GM19193 (cell line): Measurements from ENCODE around the gene SMAD4.
A peak's percentile ranks its signal among the peaks of the same experiment; 100 is the strongest.

Experiments used
- POLR2A ChIP-seq: IDR thresholded peaks from 4 replicates; pipeline ENCODE4 v1.6.1; 2011; ENCODE audit not compliant: insufficient read depth, insufficient read length; ENCODE audit errors: extremely low read depth

Gene SMAD4

DNA sequence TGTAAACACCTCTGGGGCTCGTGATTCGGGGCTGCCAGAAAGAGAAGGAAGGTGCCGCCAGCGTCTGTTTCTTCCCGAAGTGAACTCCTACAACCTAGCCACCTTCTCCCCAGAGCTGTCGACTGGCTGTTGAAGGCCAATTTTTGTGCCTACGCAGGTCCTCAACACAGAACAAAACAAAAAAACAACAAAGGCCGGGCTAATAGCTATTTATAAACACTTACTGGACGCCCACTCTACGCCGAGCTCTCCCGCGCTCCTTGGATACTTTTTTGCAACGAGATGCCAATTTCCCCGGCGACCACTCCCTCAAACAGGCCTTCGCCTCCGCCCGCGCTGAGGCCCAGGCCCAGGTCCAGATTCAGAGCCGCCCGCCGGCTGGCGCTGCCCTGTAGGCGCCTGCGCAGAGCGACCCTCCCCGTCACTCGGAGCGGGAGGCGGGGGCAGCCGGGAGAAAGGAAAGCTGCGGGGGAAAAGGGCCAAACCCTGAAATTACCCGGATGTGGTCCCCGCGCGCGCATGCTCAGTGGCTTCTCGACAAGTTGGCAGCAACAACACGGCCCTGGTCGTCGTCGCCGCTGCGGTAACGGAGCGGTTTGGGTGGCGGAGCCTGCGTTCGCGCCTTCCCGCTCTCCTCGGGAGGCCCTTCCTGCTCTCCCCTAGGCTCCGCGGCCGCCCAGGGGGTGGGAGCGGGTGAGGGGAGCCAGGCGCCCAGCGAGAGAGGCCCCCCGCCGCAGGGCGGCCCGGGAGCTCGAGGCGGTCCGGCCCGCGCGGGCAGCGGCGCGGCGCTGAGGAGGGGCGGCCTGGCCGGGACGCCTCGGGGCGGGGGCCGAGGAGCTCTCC is at the start of gene SMAD4:
Gene SMAD4, plus strand, starts transcription at position 520 of the 843 bp plus-strand sequence. CDS start 16,834 bp downstream, outside the sequence.
- peak; percentile 94 for TF ChIP-seq POLR2A

DNA sequence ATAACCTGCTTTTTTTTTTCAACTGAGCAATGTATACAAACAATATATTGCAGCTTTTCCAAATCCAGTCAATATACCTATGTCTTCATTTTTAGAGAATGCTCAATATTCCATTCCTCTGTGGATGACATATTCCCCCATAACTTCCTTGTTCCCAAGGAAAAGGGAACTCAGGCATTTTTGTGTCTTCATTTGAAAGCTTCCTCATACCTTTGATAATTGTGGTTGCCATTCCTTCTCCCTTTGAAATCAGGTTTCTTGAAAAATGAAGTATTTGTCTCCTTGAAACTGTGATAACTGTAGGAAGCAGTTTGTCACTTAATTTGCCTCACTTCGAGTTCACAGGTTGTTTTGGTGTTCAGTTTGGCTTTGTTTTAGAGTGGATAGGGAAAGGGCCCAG is 48.6 kb upstream of the SMAD4 start:
- TF ChIP-seq POLR2A: no peak

DNA sequence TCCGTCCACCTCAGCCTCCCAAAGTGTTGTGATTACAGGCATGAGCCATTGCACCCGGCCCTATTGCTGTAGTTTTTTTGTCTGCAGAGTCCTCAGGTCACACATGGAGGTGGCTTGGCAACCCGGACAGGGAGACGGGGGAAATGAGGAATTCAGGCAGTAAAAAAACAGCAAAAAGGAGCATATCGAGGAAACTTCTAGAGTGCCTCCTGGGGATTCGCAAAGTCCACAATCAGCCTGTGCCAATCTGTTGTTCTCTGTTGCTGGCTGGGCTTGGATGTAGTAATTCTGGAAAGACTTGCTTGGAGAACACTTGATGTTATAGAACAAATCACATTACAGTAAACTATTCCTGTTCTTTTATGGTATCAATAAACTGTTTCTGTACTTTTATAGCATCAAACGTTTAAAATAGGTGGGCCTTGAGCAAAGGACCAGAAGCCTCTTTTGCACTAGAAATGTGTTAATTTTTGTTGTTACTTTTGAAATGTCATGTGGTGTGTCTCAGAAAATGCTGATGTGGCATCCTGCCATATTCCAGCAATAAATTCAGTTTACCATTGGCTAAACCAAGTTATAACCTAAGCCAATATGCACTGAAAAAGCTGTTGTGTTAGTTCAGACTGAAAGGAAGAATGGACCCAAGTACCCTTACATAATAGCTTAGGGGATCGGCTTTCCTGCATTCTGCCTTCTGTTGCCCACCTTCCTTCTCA is 47.8 kb upstream of the SMAD4 start:
- TF ChIP-seq POLR2A: no peak

DNA sequence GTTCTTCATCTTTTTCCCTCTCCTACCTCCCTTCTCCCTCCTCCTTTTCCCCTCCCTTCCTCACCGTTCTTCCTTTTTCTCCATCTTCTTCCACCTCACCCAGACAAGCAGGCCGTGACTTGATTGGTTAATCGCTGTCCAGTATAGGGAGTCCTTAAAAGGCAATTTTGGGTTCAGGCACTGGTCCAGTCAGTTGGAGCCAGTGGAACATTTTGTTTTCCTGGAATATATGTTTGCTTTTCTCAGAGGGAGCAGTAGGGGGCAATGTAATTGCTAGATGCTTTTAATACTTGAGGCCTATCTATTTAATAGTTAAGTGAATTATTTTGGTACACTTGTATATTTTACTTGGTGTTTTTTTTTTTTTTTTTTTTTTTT is 47.2 kb upstream of the SMAD4 start:
- TF ChIP-seq POLR2A: no peak

DNA sequence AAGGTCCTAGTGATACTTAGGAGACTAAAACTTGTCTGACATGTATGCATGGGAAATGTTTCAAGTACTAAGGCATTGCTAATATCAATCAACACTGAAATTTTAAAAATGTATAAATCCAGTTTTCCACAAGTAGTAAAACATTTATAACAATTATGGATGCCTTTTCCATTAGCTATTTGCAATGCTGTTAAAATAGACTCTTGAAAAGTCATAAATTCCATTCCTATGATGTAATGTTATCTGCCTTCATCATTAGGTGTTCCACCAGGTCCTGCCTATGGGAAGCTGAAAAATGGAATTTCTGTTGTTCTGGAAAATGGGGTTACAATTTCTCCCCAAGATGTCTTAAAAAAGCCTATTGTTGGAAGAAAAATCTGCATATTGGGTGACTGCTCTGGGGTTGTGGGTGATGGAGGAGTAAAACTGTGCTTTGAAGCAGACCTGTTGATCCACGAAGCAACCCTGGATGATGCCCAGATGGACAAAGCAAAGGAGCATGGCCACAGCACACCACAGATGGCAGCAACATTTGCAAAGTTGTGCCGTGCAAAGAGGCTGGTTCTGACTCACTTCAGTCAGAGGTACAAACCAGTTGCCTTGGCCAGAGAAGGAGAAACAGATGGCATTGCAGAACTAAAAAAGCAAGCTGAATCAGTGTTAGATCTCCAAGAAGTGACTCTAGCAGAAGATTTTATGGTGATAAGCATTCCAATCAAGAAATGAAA is 43.5 kb upstream of the SMAD4 start:
- TF ChIP-seq POLR2A: no peak

DNA sequence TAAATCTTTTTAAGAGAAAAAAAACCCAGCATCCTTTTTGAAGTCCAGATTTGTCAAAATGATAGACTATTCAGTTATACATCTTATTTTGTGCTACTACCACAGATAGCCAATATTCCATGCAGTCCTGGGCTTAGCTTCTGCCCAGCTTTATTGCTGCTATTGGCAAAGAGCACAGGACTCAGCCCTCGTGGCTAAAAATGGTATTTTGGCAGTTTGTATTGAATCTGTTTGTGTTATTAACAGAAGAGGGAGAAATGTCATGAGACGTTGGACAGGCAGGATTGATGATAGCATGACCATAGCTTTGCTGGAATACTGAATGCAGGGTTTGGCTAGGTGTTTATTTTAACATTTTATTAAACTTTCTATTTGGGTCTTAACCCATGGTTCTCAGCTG is 42.8 kb upstream of the SMAD4 start:
- no peak for TF ChIP-seq POLR2A

DNA sequence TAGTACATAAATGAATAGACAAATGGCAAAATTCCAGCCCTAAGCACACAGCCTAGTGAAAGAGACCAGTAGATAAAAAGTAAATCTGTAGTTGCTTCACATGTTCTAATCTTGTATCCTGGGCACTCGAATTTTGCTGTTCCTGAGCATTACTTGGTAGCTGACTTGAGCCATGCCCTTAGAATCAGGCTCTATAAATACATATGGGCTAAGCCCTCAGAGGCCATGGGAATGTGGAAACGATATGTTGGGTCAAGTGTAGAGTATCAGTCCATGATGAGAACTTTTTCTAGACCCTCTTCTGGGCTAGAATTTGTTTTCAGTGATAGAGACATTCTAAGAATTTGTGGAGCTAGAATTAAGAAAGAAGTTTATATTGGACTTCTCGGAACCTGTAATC is 40.3 kb upstream of the SMAD4 start:
- TF ChIP-seq POLR2A: no peak

DNA sequence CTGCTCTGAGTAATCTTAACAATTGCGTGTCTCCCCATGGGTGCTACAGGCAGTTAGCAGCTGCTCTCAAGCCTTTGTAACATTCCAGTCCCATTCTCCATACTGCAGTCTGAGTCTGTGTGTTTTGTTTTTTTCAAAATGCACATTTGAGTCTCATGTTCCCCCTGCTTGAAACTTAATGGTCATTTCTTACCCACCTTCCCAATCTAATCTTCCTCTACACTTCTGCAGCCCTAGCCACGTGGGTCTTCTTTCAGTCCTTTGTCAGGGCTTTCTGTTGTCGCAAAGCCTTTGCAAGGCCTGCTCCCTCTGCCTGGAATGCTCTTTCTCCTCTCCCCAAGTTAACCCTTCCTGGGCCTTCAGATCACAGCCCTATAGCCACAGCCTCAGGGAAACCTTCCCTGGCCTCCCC is 37.7 kb upstream of the SMAD4 start:
- TF ChIP-seq POLR2A: no peak

DNA sequence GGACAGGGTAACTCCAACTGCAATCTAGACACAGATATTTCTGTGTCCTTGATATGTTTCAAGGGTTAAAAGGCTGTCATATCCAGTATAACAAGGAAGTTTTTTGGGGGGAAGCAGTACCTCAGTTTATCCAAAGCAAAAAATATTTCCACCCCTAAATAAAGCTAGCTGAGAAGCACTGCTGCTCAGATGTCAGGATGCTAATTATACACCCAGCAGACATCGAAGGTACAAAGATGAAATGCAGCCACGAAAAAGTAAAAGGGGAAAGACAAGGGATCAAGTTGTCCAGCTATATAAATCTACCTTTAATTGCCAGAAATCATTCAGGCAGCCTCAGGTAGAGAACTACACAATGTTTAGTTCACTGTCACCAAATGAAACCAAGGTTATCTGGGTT is 36.0 kb upstream of the SMAD4 start:
- no peak for TF ChIP-seq POLR2A

DNA sequence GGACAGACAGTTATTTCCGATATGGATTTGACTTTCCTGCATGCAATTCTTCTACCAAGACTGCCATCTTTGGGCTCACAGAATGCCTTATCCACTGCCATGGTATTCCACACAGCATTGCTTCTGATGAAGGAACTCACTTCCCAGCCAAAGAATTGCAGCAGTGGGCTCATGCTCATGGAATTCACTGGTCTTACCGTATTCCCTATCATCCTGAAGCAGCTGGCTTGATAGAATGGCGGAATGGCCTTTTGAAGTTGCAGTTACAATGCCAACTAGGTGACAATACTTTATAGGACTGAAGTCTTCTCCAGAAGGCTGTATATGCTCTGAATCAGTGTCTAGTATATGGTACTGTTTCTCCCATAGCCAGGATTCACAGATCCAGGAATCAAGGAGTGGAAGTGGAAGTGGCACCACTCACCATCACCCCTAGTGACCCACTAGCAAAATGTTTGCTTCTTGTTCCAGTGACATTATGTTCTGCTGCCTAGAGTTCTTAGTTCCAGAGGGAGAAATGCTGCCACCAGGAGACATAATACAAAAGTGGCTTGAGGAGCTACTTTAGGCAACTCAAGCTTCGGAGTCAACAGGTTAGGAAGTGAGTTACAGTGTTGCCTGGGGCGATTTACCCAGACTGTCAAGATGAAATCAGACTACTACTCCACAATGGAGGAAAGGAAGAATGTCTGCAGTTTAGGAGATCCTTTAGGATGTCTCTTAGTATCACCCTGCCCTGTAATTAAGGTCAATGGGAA is 23.8 kb upstream of the SMAD4 start:
- TF ChIP-seq POLR2A: no peak

DNA sequence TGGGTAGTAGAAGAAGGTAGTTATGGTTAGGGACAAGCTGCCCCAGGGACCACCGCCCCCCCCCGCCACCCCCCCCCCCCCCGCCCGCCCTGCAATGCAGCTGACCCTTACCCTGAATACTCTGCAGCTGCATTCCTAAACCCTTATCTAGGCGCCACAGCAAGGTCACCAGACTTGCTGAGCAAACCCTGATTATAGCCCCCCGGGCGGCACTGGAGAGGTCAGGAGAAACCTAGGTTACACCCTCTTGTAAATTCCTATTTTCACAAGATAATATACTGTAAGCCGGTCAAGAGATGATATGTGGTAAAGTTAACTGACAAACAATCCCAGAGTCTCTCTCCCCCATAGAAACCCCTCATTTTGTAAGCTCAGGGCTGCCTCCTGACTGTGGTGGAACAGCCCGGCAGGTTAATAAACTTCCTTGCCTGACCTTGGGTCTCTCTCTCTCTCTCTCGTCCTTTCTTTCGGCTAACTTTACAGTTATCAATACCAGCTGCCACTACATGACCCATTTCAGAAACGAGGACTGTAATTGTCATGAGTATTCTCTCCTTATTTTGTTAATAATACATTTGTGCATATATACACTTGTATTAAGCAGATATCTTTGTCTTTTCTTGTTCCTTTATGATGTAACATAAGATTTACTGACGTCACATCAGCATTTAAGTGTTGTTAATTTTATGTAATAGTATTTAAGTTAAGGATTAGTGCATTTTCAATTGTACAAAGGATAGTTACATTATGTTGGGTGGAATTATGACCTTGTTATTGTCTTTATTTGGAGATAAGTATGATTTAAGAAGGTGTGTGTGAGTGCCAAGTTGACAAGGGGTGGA is 22.8 kb upstream of the SMAD4 start:
- TF ChIP-seq POLR2A: no peak

DNA sequence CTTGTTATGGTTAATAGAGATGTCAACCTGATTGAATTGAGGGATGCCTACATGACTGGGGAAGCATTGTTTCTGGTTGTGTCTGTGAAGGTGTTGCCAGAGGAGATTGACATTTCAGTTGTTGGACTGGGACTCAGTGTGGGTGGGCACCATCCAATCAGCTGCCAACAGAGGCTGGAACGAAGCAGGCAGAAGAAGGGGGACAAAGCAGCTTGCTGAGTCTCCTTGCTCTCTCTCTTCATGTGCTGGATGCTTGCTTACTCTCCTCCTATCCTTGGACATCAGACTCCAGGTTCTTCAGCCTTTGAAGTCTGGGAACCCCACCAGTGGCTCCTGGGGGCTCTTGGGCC is 22.2 kb upstream of the SMAD4 start:
- no peak for TF ChIP-seq POLR2A

DNA sequence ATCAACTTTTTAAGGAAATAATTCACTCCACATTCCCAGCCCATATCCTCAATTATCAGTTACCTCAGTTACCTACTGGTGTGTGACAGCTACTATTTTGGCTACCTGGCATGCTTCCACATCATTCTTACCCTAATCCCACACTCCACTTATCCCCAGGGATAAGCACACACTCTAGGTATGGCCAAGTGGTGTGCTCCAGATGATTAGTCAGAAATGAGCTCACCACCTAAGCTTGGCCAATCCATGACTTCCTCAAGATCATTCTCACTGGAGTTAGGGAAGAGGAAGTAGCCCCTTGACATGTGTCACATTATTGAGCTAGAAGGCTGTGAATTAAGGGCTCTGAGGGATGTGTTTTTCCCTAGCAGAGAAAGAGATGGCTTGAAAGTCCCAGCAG is 20.9 kb upstream of the SMAD4 start:
- no peak for TF ChIP-seq POLR2A

DNA sequence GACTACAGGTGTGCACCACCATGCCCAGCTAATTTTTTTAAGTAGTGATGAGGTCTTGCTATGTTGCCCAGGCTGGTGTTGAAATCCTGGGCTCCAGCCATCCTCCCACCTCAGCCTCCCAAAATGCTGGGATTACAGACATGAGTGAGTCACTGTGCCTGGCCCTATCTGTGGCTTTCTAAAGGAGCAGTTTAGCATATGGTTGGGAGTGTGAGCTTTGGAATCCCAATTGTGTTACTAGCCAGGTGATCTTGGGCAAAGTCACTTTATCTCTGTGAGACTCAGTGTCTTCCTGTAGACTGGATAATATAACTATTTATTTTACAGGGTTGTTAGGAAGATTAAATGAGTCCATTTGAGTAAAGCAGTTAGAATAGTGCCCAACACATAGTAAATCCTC is 19.8 kb upstream of the SMAD4 start:
- TF ChIP-seq POLR2A: no peak

DNA sequence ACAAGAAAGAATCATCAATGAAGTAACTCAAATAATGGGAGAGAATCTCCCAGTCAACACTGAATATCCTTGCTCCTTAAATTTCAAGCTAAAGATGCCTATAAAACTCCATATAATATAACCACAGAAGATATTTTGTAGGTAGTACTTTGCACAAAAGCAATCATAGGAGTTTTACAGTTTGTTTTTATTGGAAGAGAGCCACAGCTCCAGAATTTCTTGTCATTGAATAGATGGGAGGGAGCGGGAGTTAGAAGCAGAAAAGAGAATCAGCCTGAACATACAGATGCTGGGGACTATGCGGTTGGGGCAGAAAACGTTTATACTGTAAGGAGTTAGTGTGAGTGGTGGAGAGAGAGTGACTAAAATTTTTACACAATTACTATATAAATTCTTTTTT is 18.3 kb upstream of the SMAD4 start:
- TF ChIP-seq POLR2A: no peak

DNA sequence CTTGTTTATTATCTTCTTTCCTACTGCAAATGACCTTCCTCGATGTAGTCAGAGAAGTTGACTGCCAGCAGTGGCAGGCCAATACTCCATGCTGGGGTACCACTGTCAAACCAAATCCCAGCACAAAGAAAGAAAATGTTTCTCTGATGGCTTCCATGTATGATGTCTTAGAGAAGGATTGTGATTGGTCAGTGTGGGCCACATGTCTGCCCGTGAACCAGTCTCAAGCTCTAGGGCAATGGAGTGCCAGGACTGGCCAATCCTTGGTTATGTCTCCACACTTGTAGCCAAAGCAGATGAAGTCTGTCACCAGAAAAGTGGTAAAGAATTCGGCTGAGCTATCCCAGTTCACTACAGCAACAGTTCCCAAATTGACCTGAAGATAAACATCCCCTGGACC is 17.6 kb upstream of the SMAD4 start:
- TF ChIP-seq POLR2A: no peak
